Activated CD8-positive, alpha-beta memory T cell treated with anti-CD3 and anti-CD28 coated beads for 4 hours (primary cell): ENCODE data around the gene PRR5.
A peak's percentile ranks its signal among the peaks of the same experiment; 100 is the strongest.
"Not testable (repeated sequence)": the region's sequence is repeated elsewhere in the genome, so short reads cannot be mapped to it uniquely, and the experiment has no call there.

Experiments used
- DNase-seq, 2 donors: peaks; one replicate each; pipeline ENCODE4 v3.0.0-alpha.2; 2020; ENCODE audit warnings: low read depth in 2 of 2

PRR5 gene

GRCh38 chr22:44701824-44702478 lies at the start of gene PRR5:
Gene PRR5 (plus strand): TSS chr22:44702204. CDS start chr22:44702475, 271 bp downstream.
- DNase-seq, result peak; percentile 52 to 73

GRCh38 chr22:44652866-44653265 lies 49.1 kb upstream of the PRR5 start:
- DNase-seq, result not testable (repeated sequence)

GRCh38 chr22:44658311-44658953 lies 43.6 kb upstream of the PRR5 start:
- DNase-seq, result no peak

- no peak for DNase-seq
Measured at GRCh38 chr22:44659140-44659539, 42.9 kb upstream of the PRR5 start.

- DNase-seq, result no peak
Measured at GRCh38 chr22:44660051-44660830, 41.8 kb upstream of the PRR5 start.

GRCh38 chr22:44661070-44661469 lies 40.9 kb upstream of the PRR5 start:
- no peak for DNase-seq

GRCh38 chr22:44661659-44662569 lies 40.1 kb upstream of the PRR5 start:
- DNase-seq, result no peak

GRCh38 chr22:44663256-44663999 lies 38.6 kb upstream of the PRR5 start:
- no peak for DNase-seq

GRCh38 chr22:44664149-44664548 lies 37.9 kb upstream of the PRR5 start:
- peak; percentile 25 to 37 for DNase-seq

GRCh38 chr22:44665115-44665514 lies 36.9 kb upstream of the PRR5 start:
- no peak for DNase-seq

GRCh38 chr22:44666207-44666585 lies 35.8 kb upstream of the PRR5 start:
- DNase-seq, result no peak

- no peak for DNase-seq
Measured at GRCh38 chr22:44667276-44667675, 34.7 kb upstream of the PRR5 start.

- peak; percentile 32 to 35 for DNase-seq
Measured at GRCh38 chr22:44667829-44668189, 34.2 kb upstream of the PRR5 start.

- no peak for DNase-seq
Measured at GRCh38 chr22:44668190-44668885, 33.7 kb upstream of the PRR5 start.

- DNase-seq, result no peak
Measured at GRCh38 chr22:44668886-44669521, 33.0 kb upstream of the PRR5 start.

- no peak for DNase-seq
Measured at GRCh38 chr22:44669561-44669976, 32.4 kb upstream of the PRR5 start.

GRCh38 chr22:44670220-44670988 lies 31.6 kb upstream of the PRR5 start:
- DNase-seq, result no peak

- no peak for DNase-seq
Measured at GRCh38 chr22:44671742-44672141, 30.3 kb upstream of the PRR5 start.

GRCh38 chr22:44672632-44673031 lies 29.4 kb upstream of the PRR5 start:
- DNase-seq, result no peak
